ENCODE results near the gene AKNA.
"Not testable (repeated sequence)": the region's sequence is repeated elsewhere in the genome, so short reads cannot be mapped to it uniquely, and the experiment has no call there.

Gene AKNA

DNA sequence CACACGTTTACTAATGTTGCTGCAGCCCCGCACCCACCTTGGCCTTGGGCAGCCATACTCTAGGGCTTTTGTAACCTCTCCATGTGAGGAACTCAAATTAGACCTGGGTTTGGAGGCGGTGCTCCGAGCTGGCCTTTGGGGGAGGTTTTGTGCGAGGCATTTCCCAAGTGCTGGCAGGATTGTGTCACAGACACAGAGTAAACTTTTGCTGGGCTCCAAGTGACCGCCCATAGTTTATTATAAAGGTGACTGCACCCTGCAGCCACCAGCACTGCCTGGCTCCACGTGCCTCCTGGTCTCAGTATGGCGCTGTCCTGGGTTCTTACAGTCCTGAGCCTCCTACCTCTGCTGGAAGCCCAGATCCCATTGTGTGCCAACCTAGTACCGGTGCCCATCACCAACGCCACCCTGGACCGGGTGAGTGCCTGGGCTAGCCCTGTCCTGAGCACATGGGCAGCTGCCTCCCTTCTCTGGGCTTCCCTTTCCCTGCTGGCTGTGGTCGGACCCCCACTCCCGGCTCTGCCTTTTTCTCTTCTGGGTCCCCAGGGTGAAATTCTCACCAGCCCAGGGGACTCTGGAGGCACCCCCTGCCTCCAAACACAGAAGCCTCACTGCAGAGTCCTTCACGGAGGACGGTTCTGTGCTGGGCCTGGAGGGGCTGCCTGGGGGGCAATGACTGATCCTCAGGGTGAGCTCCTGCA is 64.8 kb downstream of the AKNA start, which contains the start of gene ORM1:
ORM1 (plus strand) TSS at position 268 of the 701 bp plus-strand sequence; CDS start at position 304, 36 bp downstream.
- DNase-seq (ENCODE audit: low read depth, low spot score), result not testable (repeated sequence)

DNA sequence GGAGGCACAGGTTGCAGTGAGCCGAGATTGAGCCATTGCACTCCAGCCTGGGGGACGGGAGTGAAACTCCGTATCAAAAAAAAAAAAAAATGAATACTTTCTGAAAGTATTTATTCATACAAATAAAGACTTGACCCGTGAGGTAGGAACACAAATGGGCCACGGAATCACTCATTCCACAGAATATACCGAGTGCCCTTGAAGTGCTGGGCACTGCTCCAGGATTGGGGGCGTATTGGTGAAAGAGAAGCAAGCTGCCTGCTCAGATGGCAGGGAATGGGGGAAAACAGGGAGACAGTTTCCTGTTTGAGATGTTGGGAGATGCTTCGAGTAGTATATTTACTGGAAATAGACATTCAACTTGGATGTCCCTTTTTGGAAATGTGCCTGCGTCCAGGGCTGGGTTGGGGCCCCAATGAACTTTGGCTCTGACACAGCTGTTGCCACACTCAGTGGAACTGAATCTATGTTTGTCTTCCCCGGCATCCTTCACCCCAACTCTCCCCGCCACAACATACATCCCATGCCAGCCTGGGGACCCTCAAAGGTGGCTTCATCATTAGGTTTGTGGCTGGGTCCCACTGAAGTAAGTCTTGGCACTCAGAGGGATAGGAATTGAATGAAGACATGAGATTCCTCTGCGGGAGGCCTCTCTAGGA is 65.5 kb downstream of the AKNA start:
- DNase-seq (ENCODE audit: low read depth, low spot score), result not testable (repeated sequence)

DNA sequence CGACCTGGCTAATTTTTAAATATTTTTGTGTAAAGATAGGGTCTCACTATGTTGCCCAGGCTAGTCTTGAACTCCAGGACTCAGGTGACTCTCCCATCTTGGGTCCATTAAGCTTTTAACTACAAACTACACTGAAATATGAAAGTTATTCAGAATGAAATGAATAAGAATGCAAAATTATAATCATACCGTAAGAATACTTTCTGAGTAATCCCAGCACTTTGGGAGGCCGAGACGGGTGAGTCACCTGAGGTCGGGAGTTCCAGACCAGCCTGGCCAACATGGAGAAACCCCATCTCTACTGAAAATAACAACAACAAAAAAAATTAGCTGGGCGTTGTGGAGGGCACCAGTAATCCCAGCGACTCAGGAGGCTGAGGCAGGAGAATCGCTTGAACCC is 66.0 kb downstream of the AKNA start:
- no peak for DNase-seq (ENCODE audit: low read depth, low spot score)

DNA sequence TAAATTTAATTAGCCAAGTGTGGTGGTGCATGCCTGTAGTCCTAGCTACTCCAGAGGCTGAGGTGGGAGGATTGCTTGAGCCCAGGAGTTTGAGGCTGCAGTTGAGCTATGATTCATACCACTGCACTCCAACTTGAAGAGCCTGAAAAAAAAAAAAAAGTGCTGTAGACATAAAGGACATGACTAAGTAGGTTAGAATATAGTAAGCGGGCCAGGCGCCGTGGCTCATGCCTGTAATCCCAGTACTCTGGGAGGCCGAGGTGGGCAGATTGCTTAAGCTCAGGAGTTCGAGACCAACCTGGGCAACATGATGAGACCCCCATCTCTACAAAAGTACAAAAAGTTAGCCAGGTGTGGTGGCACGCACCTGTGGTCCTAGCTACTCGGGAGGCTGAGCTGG is 67.1 kb downstream of the AKNA start:
- not testable (repeated sequence) for DNase-seq (ENCODE audit: low read depth, low spot score)

DNA sequence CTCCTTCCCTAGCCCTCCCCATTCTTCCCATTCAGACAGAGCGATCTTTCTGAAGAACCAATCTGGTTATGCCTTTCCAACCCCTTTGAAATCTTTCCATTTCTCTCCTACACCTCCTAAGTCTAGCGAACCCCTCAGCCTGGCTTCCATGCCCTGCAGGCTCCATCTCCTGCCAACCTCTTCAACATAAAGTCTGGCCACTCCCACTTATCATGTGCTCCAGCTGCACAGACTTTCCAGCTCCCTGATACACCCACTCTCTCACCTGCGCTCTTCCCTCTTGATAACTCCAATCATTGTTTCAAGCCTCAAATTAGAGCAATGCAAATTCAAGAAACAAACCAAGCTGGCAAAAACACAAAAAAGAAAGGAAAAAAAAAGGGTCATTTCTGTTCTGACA is 68.6 kb downstream of the AKNA start:
- no peak for DNase-seq (ENCODE audit: low read depth, low spot score)

DNA sequence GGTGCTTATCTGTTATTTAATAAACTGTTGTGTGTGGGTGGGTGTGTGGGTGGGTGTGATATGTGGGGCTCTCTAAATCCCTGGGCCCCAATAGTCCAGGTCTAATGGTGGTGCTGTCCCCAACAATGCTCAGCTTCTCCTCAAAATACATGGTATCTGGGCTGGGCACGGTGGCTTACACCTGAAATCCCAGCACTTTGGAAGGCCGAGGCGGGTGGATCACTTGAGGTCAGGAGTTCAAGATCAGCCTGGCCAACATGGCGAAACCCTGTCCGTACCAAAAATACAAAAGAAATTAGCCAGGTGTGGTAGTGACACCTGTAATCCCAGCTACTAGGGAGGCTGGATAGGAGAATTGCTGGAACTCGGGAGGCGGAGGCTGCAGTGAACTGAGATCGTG is 69.4 kb downstream of the AKNA start:
- DNase-seq (ENCODE audit: low read depth, low spot score), result no peak

DNA sequence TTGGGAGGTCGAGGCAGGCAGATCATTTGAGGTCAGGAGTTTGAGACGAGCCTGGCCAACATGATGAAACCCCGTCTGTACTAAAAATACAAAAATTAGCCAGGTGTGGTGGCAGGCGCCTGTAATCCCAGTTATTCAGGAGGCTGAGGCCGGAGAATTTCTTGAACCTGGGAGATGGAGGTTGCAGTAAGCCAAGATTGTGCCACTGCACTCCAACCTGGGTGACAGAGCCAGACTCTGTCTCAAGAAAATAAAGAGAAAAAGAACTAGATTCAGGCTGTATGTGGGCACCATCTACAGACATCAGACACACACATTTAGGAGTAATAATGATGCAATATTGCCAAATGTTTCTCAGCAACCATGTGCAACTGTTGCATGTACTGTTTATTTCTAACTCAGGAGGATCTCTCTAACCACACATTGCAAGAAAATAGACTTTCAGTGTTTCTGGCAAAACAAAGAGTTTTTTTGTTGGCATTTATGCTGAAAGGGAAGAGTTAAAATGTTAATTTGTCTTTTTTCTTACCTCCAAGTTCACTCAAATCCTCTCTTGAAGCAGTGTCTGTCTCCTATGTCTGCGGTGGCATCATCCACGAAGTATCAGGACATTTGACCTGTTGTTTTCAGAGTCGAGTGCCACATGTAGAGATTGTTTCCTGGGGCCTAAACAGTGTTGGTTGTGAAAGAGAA is 70.0 kb downstream of the AKNA start:
- no peak for DNase-seq (ENCODE audit: low read depth, low spot score)

DNA sequence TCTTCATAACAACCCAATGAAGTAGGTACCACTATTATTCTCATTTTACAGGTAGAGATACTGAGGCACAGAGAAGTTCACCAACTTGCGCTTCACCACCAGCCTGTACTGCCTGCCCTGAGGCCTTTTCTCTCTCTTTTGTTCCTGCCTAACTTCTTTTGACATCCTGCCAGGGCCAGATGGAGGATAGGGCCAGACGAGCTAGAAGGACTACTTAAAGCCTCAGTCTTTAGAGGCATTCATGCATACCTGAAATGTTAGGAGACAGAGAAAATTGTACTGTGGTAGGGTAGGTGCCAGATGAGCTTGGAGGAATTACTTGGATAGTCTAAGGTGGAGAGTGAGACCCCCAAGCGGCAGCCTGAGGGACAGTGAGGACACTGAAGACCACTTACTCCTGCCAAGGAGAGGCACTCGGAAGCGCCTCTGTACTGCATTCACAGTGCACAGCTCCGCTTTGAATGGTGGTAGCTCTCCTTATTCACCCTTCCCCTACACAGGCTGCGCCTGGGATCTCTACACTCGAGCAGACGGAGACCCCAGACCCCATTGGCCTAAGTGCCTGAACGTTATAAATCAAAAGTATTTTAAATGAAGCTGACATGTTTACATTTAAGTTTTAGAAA is 71.1 kb downstream of the AKNA start:
- DNase-seq (ENCODE audit: low read depth, low spot score), result no peak

DNA sequence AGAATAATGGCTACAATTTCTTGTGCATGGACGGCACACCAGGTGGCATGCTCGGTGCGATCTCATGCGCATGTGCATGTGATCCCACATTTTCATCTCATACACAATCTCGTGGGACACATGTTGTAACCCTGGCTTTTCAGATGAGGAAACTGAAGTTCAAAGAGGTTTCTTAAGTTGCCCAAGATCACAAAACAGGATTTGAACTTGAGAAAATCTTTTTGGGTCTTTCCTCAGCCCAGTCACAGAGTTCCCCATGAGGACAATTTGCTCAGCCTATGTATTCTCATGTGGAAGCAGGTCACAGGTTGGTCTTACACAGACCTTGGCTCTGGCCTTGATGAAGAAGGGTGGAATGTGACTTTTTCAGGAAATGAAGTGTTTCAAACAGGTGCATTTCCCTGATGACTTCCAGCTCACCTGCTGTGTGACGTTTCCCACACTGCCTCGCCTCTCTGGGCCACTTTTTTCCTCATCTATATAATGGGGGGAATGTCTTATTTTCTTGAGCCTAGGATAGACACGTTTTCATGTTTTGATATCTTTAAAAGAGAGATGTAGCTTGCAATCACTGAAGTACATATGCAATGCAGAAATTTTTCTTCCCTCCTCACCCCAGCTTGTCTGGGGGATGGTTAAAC is 71.9 kb downstream of the AKNA start:
- no peak for DNase-seq (ENCODE audit: low read depth, low spot score)

DNA sequence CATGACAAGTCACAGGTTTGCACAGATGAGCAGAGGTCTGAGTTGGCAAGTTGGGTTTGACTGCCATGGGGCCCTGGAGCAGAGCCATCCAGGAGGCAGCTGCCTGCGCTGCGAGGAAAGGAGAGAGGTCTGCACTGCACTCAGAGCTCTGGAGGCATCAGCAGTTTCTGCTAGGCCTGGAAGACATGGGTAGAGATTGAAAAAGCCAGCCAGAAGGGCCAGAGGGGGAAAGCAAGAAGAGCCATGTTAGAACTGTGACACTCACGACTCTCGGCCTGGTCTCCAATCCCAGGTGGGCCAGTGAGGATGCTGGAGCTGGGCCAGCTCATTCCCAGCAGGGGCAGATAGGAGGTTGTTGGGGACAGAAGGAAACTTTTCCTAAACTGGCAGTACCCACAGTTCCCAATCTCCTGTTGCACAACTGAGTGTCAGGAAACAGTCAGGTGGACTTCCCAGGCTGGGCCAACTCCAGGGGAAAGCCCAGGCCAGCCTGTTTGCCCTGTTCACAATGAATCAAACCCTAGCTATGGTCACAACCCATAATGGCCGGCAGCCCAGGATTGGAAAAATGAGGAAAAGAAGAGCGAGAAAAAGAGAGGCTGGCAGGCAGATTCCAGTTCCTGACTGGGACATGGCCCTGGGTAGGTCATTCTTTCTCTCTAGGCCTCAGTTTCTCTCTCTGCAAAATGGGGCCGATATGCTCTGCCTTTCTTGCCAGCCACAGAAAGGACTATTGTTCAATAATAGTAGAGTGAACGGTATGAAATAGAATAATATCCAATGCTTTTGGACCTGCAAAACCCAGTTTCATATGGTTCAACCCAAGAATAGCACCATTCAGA is 72.7 kb downstream of the AKNA start:
- DNase-seq (ENCODE audit: low read depth, low spot score), result no peak

DNA sequence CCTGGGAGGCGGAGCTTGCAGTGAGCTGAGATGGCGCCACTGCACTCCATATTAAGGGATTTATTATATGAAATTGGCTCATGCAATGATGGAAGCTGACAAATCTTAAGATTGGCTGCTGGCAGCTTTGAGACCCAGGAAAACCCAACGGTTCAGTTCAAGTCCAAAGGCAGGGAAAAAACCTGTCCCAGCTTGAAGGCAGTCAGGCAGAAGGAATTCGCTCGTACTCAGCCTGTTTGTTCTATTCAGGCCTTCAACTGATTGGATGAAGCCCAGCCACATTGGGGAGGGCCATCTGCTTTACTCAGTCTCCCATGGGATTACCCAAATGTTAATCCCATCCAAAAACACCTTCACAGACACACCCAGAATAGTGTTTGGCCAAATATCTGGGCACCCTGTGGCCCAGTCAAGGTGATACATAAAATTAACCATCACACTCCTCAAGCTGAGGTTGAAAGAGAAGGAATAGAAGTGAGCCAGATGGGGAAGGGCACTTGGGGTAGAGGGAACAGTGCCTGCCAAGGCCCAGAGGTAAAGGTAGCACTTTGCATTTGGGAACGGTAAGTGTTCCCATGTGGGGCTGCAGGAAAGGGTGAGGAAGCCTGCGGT is 73.4 kb downstream of the AKNA start:
- no peak for DNase-seq (ENCODE audit: low read depth, low spot score)

DNA sequence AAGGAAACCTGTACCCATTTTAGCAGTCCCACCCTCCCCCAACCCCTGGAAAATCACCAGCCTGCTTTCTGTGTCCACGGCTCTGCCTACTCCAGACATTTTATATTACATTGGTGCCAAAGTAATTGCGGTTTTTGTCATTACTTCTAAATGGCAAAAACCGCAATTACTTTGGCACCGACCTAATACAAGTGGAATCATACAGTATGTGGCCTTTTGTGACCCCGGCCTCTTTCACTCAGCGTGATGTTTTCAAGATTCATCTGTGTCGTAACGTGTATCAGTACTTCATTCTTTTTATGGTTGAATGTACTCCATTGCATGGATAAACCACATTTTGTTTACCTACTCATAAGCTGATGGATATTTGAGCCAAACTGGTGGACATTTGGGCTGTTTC is 74.6 kb downstream of the AKNA start:
- DNase-seq (ENCODE audit: low read depth, low spot score), result no peak

DNA sequence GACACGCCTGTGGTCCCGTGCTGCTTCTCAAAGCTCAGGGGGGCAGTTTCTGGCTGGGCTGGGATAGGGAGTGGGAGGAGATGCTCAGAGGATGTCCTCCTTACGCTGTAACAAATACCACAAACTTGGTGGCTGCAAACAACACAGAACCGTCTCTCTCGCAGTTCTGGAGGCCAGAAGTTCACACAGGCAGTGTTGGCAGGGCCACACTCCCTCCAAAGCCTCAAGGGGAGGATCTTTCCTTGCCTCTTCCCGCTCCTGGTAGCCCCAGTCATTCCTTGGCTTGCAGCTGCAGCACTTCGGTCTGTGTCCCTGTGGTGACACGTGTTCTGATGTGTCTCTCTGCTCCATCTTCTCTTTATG is 75.3 kb downstream of the AKNA start:
- DNase-seq (ENCODE audit: low read depth, low spot score), result no peak

DNA sequence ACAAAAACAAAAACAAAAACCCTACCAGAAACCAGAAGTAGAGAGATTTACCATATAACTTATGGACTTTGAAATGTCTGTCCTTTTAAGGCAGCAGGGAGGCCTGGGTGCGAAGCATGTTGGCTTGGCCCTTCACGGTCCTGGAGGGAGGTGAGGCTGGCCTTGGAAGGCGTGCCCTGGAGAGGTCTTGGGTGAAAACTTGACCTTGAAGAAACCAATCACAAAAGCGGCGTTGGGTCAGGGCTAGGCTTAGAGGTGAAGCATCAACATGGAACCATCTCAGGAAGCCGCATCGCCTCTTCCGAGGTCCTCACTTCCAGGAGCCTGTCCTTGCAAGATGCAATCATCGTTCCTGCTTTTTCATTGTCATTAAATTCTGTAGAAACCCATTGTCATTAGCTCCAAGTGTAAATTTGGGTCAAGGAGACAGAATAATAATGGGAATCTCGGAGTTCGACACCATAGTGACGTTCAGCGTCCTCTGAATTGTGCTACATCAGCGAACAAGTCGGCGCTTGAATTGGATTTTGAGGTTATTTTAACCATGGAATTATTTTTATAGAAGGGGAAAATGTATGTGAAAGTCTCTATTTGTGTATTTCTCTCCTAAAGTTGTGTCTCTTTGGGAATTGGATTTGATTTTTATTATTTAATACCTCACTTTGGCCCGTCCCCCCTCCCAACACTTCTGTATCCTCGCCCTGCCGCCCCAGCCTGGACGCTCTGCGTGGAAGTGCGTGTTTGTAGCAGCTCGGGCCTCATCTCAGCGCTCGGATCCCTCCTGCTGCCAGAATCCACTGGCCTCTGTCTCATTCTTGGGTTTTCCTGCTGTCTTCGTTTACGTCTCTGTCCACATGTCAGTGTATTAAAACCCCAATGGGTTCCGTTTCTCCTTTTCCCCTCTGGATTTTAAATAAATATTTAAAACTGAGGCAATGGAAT is 75.9 kb downstream of the AKNA start:
- DNase-seq (ENCODE audit: low read depth, low spot score), result no peak

DNA sequence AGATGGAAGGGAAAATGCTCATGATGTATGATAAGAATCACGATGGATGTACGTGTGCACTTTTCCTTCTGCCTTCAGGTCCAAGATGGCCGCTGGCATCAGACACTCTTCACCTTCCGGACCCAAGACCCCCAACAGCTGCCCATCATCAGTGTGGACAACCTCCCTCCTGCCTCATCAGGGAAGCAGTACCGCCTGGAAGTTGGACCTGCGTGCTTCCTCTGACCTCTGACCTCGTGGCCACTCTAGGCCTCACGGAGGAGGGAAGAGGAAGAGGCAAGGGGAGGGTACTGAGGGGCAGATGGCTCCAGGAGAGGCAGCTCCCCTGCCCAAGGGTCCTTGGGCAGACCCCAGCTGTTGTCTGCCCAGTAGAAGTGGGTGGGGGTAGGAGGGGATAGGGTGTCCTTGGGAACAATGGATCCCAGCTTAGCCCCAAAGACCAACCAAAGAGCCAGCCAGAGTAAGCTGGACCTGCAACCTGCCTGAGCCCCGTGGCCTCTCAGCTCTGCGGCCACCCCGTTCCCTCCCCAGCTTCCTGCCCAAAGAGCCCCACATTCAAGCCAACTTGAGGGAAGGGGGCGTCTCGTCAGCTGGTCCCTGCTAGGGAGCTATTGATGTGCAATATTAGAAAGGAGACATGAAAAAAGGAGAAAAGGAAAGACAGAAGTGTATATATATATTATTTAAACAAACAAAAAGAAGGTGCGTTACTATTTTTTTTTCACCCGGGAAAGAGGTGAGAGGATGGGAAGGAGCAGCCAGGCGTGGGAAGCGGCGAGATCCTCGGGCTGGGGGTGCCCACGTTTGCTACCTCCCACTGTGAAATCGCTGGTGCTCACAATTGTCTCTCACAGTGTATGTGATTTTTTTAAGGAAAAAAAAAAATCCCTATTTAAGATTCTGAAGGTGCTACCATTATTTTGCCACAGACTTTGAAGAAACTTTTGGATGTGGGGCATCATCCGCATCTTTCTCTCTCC is 77.0 kb downstream of the AKNA start:
- DNase-seq (ENCODE audit: low read depth, low spot score), result no peak

DNA sequence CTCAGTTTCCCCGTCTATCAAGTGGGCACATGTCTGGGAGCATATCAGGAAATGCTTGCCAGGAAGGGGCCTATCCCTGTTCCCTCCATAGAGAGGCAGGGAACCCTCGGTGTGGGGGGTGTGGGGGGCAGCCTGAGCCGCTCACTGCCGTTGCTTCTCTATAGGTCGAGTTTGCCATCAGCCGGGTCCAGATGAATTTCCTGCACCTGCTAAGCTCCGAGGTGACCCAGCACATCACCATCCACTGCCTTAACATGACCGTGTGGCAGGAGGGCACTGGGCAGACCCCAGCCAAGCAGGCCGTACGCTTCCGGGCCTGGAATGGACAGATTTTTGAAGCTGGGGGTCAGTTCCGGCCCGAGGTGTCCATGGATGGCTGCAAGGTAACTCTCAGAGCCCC is 78.7 kb downstream of the AKNA start:
- no peak for DNase-seq (ENCODE audit: low read depth, low spot score)

DNA sequence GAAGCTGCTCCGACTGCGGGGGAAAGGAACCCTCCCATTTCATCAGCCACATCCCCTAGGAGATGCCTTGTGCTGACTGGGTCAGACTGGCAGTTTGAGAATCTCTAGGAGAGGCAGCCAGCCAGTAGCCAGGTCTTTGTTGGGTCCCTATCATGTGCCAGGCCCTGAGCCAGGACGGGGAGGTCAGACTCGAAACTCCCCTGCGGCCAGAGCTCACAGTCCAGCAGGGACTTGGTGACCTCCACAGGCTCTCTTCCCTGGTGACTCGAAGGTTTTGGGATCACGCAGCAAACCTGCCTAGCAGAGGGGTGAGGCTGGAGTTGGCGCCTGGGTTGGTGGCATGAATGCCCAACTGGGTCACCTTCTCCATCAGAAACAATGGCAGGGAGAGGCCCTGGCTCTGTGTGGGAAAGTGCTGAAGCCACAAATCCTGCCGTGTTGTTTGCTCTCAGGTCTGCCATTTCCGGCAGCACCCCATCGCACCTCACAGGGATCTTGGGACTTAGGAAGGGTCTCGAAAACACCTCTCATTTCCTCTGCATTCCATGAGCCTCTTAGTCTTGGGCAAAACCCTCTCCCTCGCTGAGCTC is 79.3 kb downstream of the AKNA start:
- DNase-seq (ENCODE audit: low read depth, low spot score), result no peak

DNA sequence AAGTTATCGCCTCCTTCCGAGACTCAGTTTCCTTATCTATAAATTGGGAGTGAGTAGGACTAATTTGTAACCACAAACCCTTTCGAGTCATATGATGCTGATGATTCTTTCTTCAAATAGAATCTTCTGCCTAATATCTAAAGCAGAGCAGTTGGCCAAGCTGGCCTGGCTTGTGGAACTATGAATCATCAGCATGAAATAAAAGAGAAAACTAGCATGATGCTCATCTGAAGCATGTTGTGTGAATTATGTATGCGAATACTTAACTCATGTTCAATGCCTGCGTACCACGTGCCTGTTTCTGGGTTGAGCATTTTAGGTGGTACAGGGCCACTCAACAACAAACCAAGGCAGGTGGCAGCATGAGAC is 79.9 kb downstream of the AKNA start:
- no peak for DNase-seq (ENCODE audit: low read depth, low spot score)
